WTC11 (cell line): ENCODE results near the gene CCDC43. TPM values are rescaled to one million over a fixed set of nuclear protein-coding genes. Genes with fewer than 3 reads are reported as not detected.

Source experiments
- ATF1 ChIP-seq: sonication (generic); formaldehyde crosslinking; IDR thresholded peaks from 2 replicates; pipeline ENCODE4 v1.8.1; 2023; ENCODE audit warnings: mild to moderate bottlenecking, moderate library complexity, missing genetic modification reagents
- ELF4 ChIP-seq: sonication (generic); formaldehyde crosslinking; IDR thresholded peaks from 2 replicates; pipeline ENCODE4 v1.8.1; 2022; ENCODE audit warnings: low read depth, mild to moderate bottlenecking, moderate library complexity, missing genetic modification reagents
- EMX1 ChIP-seq: fragments of 250-450 bp; sonication (Bioruptor Pico); IDR thresholded peaks from 2 replicates; pipeline ENCODE4 v1.8.0; 2021; ENCODE audit warnings: mild to moderate bottlenecking
- FOXJ3 ChIP-seq: sonication (generic); formaldehyde crosslinking; IDR thresholded peaks from 2 replicates; pipeline ENCODE4 v1.9.0; 2021; ENCODE audit warnings: missing genetic modification reagents, mild to moderate bottlenecking, borderline replicate concordance
- GABPB1 ChIP-seq: sonication (generic); formaldehyde crosslinking; IDR thresholded peaks from 2 replicates; pipeline ENCODE4 v1.8.1; 2023; ENCODE audit warnings: mild to moderate bottlenecking, missing genetic modification reagents
- NFATC4 ChIP-seq: fragments of 250-450 bp; sonication (Bioruptor Pico); IDR thresholded peaks from 2 replicates; pipeline ENCODE4 v1.9.0; 2021; ENCODE audit warnings: mild to moderate bottlenecking
- NR1H2 ChIP-seq: sonication (generic); formaldehyde crosslinking; IDR thresholded peaks from 2 replicates; pipeline ENCODE4 v1.9.0; 2021; ENCODE audit warnings: mild to moderate bottlenecking, moderate library complexity, missing genetic modification reagents
- NR2C2 ChIP-seq: sonication (generic); formaldehyde crosslinking; IDR thresholded peaks from 2 replicates; pipeline ENCODE4 v1.8.0; 2022; ENCODE audit warnings: mild to moderate bottlenecking, missing genetic modification reagents
- OVOL2 ChIP-seq: fragments of 250-450 bp; sonication (Bioruptor Pico); IDR thresholded peaks from 2 replicates; pipeline ENCODE4 v1.9.0; 2021; ENCODE audit warnings: mild to moderate bottlenecking, borderline replicate concordance
- RORB ChIP-seq: fragments of 250-450 bp; sonication (Bioruptor Pico); IDR thresholded peaks from 2 replicates; pipeline ENCODE4 v1.9.0; 2021; ENCODE audit warnings: mild to moderate bottlenecking
- ZNF121 ChIP-seq: sonication (generic); formaldehyde crosslinking; IDR thresholded peaks from 2 replicates; pipeline ENCODE4 v1.8.0; 2023; ENCODE audit warnings: missing genetic modification reagents
- ZNF138 ChIP-seq: sonication (generic); formaldehyde crosslinking; conservative IDR thresholded peaks from 2 replicates; pipeline ENCODE4 v1.8.1; 2022; ENCODE audit warnings: mild to moderate bottlenecking, moderate library complexity, missing genetic modification reagents
- ZNF219 ChIP-seq: sonication (generic); formaldehyde crosslinking; IDR thresholded peaks from 2 replicates; pipeline ENCODE4 v1.8.0; 2023; ENCODE audit warnings: missing genetic modification reagents, mild to moderate bottlenecking, borderline replicate concordance
- total RNA-seq: library from RNA; stranded (reverse); gene quantifications from 3 replicates; pipeline ENCODE4 v1.2.3, GENCODE V29; 2021
- TF ChIP-seq, protein P1 (sequence below): sonication (generic); formaldehyde crosslinking; IDR thresholded peaks from 2 replicates; pipeline ENCODE4 v1.8.1; 2022; ENCODE audit warnings: low read depth, missing genetic modification reagents, borderline replicate concordance
- TF ChIP-seq, protein P2 (sequence below): fragments of 250-450 bp; sonication (Bioruptor Pico); IDR thresholded peaks from 2 replicates; pipeline ENCODE4 v1.9.0; 2021; ENCODE audit warnings: mild to moderate bottlenecking
- TF ChIP-seq, protein P3 (sequence below): fragments of 250-450 bp; sonication (Bioruptor Pico); IDR thresholded peaks from 2 replicates; pipeline ENCODE4 v2.1.2; 2022; ENCODE audit warnings: mild to moderate bottlenecking, moderate library complexity
- TF ChIP-seq, protein P4 (sequence below): sonication (generic); formaldehyde crosslinking; IDR thresholded peaks from 2 replicates; pipeline ENCODE4 v1.8.0; 2023; ENCODE audit warnings: mild to moderate bottlenecking, missing genetic modification reagents
- TF ChIP-seq, protein P5 (sequence below): sonication (generic); formaldehyde crosslinking; IDR thresholded peaks from 2 replicates; pipeline ENCODE4 v1.8.1; 2023; ENCODE audit warnings: mild to moderate bottlenecking, missing genetic modification reagents
- TF ChIP-seq, protein P6 (sequence below): fragments of 250-450 bp; sonication (Bioruptor Pico); IDR thresholded peaks from 2 replicates; pipeline ENCODE4 v1.9.0; 2021; ENCODE audit warnings: mild to moderate bottlenecking

CCDC43 gene
- total RNA-seq, 1 experiment from 2014 or later, result 37.9 TPM

DNA sequence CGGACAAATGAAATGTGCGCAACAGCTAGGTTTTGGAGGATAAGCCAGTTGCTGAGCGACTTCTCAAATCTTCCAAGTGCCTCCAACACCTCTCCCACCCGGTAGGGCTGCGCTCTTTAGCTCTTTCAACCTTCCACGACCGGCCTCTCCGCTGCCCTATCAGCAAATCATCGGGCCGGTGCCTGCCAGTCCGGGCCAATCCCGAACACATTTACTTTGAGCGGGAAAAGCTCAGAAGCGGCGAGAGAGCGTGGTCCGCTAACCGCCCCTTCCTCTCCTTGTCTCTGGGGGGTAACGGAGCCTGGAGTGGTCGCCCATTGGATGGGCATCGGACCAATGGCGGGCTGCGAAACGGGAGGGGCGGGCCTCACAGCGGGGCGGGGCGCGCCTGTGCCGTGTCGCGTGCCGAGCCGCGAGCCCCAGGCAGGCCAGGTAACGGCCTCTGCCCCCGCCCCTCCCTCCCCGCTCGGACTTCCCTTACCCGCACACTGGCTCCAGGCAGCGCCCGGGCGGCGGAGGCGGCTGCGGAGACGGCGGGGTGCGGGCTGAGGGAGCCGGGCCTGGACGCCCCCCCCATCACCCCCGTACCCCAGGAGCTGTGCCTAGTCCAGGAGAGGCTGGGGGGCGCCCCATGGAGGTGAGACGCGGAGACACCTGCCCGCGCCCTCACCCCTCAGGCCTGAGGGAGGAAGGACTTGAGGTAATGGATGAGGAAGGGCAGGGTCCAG, 33.4 kb downstream of the CCDC43 start, which contains the start of gene MEIOC (continued):
- TF ChIP-seq, protein P1, sequence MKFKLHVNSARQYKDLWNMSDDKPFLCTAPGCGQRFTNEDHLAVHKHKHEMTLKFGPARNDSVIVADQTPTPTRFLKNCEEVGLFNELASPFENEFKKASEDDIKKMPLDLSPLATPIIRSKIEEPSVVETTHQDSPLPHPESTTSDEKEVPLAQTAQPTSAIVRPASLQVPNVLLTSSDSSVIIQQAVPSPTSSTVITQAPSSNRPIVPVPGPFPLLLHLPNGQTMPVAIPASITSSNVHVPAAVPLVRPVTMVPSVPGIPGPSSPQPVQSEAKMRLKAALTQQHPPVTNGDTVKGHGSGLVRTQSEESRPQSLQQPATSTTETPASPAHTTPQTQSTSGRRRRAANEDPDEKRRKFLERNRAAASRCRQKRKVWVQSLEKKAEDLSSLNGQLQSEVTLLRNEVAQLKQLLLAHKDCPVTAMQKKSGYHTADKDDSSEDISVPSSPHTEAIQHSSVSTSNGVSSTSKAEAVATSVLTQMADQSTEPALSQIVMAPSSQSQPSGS (CRISPR knock-in tag), result peak; percentile 78; the same call in 1 of the 2 replicates
- TF ChIP-seq NR1H2 (CRISPR knock-in tag) (no peak), ELF4 (CRISPR knock-in tag) (peak; percentile 92; the same call in 1 of the 2 replicates), ZNF121 (CRISPR knock-in tag) (no peak), EMX1 (CRISPR knock-in tag) (no peak), NR2C2 (CRISPR knock-in tag) (peak; percentile 69; the same call in 1 of the 2 replicates), OVOL2 (CRISPR knock-in tag) (no peak), ATF1 (peak; percentile 90; the same call in 1 of the 2 replicates), ZNF138 (CRISPR knock-in tag) (peak; percentile 97), RORB (CRISPR knock-in tag) (no peak), NFATC4 (CRISPR knock-in tag) (no peak), FOXJ3 (CRISPR knock-in tag) (no peak), GABPB1 (CRISPR knock-in tag) (no peak), ZNF219 (CRISPR knock-in tag) (no peak)
- TF ChIP-seq, protein P2, sequence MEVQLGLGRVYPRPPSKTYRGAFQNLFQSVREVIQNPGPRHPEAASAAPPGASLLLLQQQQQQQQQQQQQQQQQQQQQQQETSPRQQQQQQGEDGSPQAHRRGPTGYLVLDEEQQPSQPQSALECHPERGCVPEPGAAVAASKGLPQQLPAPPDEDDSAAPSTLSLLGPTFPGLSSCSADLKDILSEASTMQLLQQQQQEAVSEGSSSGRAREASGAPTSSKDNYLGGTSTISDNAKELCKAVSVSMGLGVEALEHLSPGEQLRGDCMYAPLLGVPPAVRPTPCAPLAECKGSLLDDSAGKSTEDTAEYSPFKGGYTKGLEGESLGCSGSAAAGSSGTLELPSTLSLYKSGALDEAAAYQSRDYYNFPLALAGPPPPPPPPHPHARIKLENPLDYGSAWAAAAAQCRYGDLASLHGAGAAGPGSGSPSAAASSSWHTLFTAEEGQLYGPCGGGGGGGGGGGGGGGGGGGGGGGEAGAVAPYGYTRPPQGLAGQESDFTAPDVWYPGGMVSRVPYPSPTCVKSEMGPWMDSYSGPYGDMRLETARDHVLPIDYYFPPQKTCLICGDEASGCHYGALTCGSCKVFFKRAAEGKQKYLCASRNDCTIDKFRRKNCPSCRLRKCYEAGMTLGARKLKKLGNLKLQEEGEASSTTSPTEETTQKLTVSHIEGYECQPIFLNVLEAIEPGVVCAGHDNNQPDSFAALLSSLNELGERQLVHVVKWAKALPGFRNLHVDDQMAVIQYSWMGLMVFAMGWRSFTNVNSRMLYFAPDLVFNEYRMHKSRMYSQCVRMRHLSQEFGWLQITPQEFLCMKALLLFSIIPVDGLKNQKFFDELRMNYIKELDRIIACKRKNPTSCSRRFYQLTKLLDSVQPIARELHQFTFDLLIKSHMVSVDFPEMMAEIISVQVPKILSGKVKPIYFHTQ (CRISPR knock-in tag), result no peak
- TF ChIP-seq, protein P3, sequence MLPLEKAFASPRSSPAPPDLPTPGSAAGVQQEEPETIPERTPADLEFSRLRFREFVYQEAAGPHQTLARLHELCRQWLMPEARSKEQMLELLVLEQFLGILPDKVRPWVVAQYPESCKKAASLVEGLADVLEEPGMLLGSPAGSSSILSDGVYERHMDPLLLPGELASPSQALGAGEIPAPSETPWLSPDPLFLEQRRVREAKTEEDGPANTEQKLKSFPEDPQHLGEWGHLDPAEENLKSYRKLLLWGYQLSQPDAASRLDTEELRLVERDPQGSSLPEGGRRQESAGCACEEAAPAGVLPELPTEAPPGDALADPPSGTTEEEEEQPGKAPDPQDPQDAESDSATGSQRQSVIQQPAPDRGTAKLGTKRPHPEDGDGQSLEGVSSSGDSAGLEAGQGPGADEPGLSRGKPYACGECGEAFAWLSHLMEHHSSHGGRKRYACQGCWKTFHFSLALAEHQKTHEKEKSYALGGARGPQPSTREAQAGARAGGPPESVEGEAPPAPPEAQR (CRISPR knock-in tag), result no peak
- TF ChIP-seq, protein P4, sequence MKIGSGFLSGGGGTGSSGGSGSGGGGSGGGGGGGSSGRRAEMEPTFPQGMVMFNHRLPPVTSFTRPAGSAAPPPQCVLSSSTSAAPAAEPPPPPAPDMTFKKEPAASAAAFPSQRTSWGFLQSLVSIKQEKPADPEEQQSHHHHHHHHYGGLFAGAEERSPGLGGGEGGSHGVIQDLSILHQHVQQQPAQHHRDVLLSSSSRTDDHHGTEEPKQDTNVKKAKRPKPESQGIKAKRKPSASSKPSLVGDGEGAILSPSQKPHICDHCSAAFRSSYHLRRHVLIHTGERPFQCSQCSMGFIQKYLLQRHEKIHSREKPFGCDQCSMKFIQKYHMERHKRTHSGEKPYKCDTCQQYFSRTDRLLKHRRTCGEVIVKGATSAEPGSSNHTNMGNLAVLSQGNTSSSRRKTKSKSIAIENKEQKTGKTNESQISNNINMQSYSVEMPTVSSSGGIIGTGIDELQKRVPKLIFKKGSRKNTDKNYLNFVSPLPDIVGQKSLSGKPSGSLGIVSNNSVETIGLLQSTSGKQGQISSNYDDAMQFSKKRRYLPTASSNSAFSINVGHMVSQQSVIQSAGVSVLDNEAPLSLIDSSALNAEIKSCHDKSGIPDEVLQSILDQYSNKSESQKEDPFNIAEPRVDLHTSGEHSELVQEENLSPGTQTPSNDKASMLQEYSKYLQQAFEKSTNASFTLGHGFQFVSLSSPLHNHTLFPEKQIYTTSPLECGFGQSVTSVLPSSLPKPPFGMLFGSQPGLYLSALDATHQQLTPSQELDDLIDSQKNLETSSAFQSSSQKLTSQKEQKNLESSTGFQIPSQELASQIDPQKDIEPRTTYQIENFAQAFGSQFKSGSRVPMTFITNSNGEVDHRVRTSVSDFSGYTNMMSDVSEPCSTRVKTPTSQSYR, result peak; percentile 98
- TF ChIP-seq, protein P5, sequence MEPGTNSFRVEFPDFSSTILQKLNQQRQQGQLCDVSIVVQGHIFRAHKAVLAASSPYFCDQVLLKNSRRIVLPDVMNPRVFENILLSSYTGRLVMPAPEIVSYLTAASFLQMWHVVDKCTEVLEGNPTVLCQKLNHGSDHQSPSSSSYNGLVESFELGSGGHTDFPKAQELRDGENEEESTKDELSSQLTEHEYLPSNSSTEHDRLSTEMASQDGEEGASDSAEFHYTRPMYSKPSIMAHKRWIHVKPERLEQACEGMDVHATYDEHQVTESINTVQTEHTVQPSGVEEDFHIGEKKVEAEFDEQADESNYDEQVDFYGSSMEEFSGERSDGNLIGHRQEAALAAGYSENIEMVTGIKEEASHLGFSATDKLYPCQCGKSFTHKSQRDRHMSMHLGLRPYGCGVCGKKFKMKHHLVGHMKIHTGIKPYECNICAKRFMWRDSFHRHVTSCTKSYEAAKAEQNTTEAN (CRISPR knock-in tag), result peak; percentile 89
- TF ChIP-seq, protein P6, sequence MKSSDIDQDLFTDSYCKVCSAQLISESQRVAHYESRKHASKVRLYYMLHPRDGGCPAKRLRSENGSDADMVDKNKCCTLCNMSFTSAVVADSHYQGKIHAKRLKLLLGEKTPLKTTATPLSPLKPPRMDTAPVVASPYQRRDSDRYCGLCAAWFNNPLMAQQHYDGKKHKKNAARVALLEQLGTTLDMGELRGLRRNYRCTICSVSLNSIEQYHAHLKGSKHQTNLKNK (CRISPR knock-in tag), result no peak
- TF ChIP-seq, all 79 proteins: peak for 44
